Stimulated activated naive CD8-positive, alpha-beta T cell treated with anti-CD3 and anti-CD28 coated beads, Interleukin-15, Interleukin-2, amounts not matched to agents 100 ng/mL and 50 ng/mL, for 24 hours (primary cell): Measurements from ENCODE around the gene LRRC42.
"Not testable (repeated sequence)": the region's sequence is repeated elsewhere in the genome, so short reads cannot be mapped to it uniquely, and the experiment has no call there.

Experiments used
- H3K27ac Mint-ChIP-seq: one replicate; pipeline ENCODE4 v1.8.0; 2021; ENCODE audit warnings: mild to moderate bottlenecking, mixed read lengths
- H3K27me3 Mint-ChIP-seq: one replicate; pipeline ENCODE4 v1.8.0; 2021; ENCODE audit warnings: mixed read lengths
- H3K36me3 Mint-ChIP-seq: one replicate; pipeline ENCODE4 v1.8.0; 2021; ENCODE audit warnings: low read depth, mixed read lengths
- H3K4me1 Mint-ChIP-seq: one replicate; pipeline ENCODE4 v1.8.0; 2021; ENCODE audit warnings: low read depth, mixed read lengths
- H3K4me3 Mint-ChIP-seq: one replicate; pipeline ENCODE4 v1.8.0; 2021; ENCODE audit warnings: mild to moderate bottlenecking, mixed read lengths
- H3K9me3 Mint-ChIP-seq: one replicate; pipeline ENCODE4 v1.8.0; 2021; ENCODE audit warnings: mixed read lengths

The LRRC42 gene

GRCh38 chr1:54002544-54003248, 56.5 kb downstream of the LRRC42 start:
- Mint-ChIP-seq H3K27me3 (no peaks in the 10 kb centered on the region), H3K36me3 (no peaks in the 10 kb centered on the region), H3K4me3 (no peak overlapping the region), H3K27ac (no peak overlapping the region), H3K4me1 (no peaks in the 10 kb centered on the region), H3K9me3 (no peaks in the 10 kb centered on the region)

- H3K27me3 Mint-ChIP-seq, result no peaks in the 10 kb centered on the region
- no peaks in the 10 kb centered on the region for H3K36me3 Mint-ChIP-seq
- no peaks in the 10 kb centered on the region for H3K9me3 Mint-ChIP-seq
- H3K4me1 Mint-ChIP-seq, result no peaks in the 10 kb centered on the region
- H3K4me3 Mint-ChIP-seq, result no peak overlapping the region
- no peak overlapping the region for H3K27ac Mint-ChIP-seq
These were observed 57.1 kb downstream of the LRRC42 start for GRCh38 chr1:54003249-54003646.

DNA sequence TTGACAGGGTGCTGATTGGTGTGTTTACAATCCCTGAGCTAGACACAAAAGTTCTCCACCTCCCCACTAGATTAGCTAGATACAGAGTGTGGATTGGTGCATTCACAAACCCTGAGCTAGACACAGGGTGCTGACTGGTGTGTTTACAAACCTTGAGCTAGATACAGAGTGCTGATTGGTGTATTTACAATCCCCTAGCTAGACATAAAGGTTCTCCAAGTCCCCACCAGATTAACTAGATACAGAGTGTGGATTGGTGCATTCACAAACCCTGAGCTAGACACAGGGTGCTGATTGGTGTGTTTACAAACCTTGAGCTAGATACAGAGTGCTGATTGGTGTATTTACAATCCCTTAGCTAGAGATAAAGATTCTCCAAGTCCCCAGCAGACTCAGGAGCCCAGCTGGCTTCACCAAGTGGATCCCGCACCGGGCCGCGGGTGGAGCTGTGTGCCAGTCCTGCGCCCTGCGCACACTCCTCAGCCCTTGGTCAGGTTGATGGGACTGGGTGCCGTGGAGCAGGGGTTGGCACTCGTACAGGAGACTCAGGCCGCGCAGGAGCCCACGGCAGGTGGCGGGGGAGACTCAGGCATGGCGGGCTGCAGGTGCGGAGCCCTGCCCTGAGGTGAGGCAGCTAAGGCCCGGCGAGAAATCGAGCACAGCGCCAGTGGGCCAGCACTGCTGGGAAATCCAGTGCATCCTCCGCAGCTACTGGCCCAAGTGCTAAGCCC, 57.8 kb downstream of the LRRC42 start:
- not testable (repeated sequence) for H3K4me1 Mint-ChIP-seq, H3K9me3 Mint-ChIP-seq, H3K27me3 Mint-ChIP-seq, H3K27ac Mint-ChIP-seq, H3K4me3 Mint-ChIP-seq, H3K36me3 Mint-ChIP-seq

- no peaks in the 10 kb centered on the region for H3K9me3 Mint-ChIP-seq
- no peak overlapping the region for H3K4me3 Mint-ChIP-seq
- H3K27ac Mint-ChIP-seq, result no peak overlapping the region
- H3K4me1 Mint-ChIP-seq, result no peaks in the 10 kb centered on the region
- H3K36me3 Mint-ChIP-seq, result no peaks in the 10 kb centered on the region
- no peaks in the 10 kb centered on the region for H3K27me3 Mint-ChIP-seq
These were observed 58.4 kb downstream of the LRRC42 start for GRCh38 chr1:54004481-54005049.

DNA sequence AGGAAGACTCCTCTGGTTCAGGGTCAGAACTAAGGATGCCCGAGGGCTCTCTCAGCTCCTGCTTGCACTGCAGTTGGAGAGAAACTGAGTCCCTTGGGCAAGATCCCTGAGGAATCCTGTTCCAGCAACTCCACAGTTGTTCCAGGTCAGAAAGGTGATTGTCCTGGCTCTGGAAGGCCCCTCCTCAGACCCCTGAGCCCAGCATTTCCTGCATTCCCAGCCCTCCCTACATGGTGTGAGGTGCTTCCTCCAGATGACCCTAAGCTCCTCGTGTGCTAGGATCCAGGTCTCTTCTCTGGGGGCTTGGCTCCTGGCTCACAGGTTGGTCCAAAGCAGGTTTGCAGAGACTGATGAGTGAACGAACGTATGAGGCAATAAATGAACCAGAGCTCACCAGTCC, 60.4 kb downstream of the LRRC42 start:
- Mint-ChIP-seq H3K27me3 (no peaks in the 10 kb centered on the region), H3K4me3 (no peak overlapping the region), H3K27ac (no peak overlapping the region), H3K4me1 (no peaks in the 10 kb centered on the region), H3K36me3 (no peaks in the 10 kb centered on the region), H3K9me3 (no peaks in the 10 kb centered on the region)

DNA sequence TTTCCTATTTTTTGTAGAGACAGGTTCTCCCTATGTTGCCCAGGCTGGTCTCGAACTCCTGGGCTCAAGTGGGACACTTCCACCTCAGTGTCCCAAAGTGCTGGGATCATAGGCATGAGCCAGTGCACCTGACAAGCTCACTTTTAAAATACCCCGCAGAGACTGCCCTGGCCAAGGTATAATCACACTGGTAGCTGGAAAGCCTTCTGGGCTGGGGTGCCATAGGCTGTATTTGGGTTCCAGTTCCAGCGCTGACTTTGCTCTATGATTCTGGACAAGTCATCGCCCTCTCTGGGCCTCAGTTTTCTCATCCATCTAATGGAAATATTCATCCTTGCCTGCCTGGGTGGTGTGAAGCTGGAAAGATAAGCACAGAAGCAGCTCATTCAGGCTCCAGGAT, 61.5 kb downstream of the LRRC42 start:
- Mint-ChIP-seq H3K27ac (no peak overlapping the region), H3K9me3 (no peaks in the 10 kb centered on the region), H3K4me1 (no peaks in the 10 kb centered on the region), H3K27me3 (no peaks in the 10 kb centered on the region), H3K36me3 (no peaks in the 10 kb centered on the region), H3K4me3 (no peak overlapping the region)

GRCh38 chr1:54008876-54009275, 62.7 kb downstream of the LRRC42 start:
- Mint-ChIP-seq H3K27ac (no peak overlapping the region), H3K36me3 (no peaks in the 10 kb centered on the region), H3K4me1 (no peaks in the 10 kb centered on the region), H3K9me3 (no peaks in the 10 kb centered on the region), H3K4me3 (no peak overlapping the region), H3K27me3 (no peaks in the 10 kb centered on the region)

DNA sequence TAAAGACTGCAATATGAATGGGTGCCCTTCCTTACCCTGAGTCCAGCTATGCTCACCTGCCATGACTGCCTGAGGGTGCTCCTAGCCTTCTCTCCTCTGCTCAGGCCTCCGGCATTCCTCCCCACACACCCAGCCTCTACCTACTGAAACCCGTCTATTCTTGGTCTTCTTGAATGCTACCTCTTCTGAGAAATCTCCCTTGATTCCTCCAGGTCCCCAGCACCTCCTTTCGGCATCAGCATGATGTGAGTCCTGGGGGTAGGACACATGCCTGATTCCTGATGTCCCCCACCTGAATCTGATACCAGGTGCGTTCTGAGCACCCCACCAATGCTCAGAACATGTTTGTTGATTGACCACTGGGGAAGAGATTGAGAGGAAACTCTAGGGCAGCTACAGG, 63.3 kb downstream of the LRRC42 start:
- no peaks in the 10 kb centered on the region for H3K27me3 Mint-ChIP-seq
- no peaks in the 10 kb centered on the region for H3K4me1 Mint-ChIP-seq
- H3K27ac Mint-ChIP-seq, result no peak overlapping the region
- no peaks in the 10 kb centered on the region for H3K36me3 Mint-ChIP-seq
- H3K9me3 Mint-ChIP-seq, result no peaks in the 10 kb centered on the region
- no peak overlapping the region for H3K4me3 Mint-ChIP-seq

DNA sequence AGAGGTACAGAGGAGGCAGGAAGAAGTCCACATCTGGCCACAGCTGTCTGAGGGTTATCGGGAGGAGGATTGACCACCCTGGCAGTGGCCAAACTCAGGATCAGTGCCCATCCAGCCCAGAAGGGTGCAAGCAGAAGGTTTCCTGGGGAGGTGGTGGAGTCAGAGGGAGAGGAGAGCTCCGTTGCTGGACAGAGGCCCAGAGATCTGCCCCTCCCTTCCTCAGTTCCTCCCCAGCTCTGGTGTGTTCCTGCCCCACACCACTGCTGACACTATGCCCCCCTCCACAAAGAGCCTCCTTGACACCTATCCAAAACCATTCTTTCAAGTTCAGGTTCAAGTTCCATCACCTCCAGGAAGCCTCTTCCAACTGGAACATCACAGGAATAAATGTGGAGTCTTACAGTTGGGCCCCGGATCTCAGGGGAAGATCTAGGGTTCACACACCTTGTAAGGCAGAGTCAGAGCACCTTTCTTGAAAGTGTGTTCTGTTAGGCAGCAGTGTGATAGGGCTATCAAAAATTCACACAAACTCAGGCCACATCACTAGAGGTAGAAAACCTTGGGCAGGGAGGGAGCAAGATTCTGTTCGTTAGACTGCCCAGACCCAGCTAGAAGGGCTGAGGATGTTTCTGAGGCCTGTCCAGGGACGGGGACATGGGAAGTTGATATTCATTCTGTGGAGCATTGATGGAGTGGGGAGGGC, 64.4 kb downstream of the LRRC42 start:
- Mint-ChIP-seq H3K27me3 (no peaks in the 10 kb centered on the region), H3K27ac (no peak overlapping the region), H3K4me1 (no peaks in the 10 kb centered on the region), H3K36me3 (no peaks in the 10 kb centered on the region), H3K4me3 (no peak overlapping the region), H3K9me3 (no peaks in the 10 kb centered on the region)

DNA sequence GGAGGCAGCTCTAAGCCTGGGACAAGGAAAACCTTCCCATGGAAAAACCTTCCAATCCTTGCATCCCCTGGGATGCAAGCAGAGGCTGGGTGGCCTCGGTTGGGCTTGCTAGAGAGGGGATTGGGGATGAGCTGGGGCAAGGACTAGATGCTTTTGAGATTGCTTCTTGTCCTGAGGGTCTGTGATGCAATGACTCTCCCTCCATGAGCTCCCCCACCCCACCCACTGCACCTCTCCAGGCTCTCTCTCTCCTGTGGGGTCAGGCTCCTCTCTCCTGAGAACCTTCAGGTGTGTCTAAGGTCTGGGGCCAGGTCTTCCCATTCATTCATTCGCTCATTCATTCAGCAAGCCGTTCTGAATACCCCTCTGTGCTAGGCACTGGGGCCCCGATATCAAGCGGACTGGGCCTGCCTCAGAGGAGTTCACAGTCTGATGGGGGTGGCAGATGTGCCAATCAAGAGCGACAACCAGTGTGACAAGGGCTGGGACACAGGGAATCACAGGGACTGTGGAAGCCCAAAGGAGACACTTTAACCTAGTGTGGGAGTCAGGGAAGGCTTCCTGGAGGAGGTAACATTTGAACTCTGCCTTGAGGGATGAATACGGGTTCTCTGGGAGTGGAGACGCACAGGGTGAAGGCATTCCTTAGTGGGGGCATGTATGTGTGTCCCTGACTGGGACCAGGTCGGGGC, 65.3 kb downstream of the LRRC42 start:
- Mint-ChIP-seq H3K27me3 (no peaks in the 10 kb centered on the region), H3K9me3 (no peaks in the 10 kb centered on the region), H3K4me3 (no peak overlapping the region), H3K4me1 (no peaks in the 10 kb centered on the region), H3K36me3 (no peaks in the 10 kb centered on the region), H3K27ac (no peak overlapping the region)

GRCh38 chr1:54012008-54012325, 65.8 kb downstream of the LRRC42 start:
- Mint-ChIP-seq H3K27ac (no peak overlapping the region), H3K4me3 (no peak overlapping the region), H3K9me3 (no peaks in the 10 kb centered on the region), H3K36me3 (no peaks in the 10 kb centered on the region), H3K4me1 (no peaks in the 10 kb centered on the region), H3K27me3 (no peaks in the 10 kb centered on the region)

DNA sequence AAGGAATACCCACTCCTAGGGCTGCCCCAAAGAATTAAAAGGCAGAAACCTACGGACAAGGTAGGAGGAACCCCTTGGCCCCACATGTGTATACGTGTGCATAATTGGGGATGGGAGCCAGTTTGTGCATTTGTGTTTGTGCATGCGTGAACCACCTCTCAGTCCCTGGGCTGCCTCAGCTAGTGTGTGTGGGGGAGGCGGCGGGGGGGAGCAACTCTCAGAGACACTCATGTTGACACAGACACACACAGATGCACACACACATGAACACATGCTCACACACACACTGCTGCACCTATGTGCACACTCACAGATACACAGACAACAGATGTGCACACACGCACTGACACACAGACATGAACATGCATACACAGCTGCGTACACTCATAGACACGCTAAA, 66.7 kb downstream of the LRRC42 start:
- no peaks in the 10 kb centered on the region for H3K36me3 Mint-ChIP-seq
- no peaks in the 10 kb centered on the region for H3K9me3 Mint-ChIP-seq
- H3K27me3 Mint-ChIP-seq, result no peaks in the 10 kb centered on the region
- no peak overlapping the region for H3K27ac Mint-ChIP-seq
- H3K4me1 Mint-ChIP-seq, result no peaks in the 10 kb centered on the region
- no peak overlapping the region for H3K4me3 Mint-ChIP-seq

DNA sequence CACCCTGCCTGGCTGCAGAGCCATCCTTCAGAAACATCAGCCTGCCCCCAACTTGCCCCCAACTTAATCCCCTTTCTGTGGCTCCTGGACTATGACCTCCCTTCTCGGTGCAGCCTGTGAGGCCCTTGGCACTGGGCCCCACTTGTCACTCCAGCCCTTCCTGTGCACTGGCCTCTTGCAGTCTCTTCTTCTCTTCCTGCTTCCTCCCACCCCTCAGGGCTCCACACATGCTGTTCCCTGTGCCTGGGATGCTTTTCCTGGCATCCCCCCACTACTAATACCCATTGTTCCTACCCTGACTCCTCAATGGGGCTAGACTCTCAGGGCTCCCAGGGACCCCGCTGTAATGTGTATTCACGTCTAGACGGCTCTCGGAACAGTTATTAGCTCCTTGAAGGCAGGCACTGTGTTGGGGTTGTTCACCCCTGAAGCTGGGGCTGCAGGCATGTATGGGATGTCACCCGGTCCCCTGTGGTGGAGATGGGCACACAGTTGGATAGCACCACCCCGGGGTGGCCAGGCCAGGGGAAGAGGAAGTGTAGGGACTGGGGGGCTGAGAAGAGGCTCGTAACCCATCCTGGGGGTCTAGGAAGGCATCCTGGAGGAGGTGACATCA, 67.4 kb downstream of the LRRC42 start:
- Mint-ChIP-seq H3K27me3 (no peaks in the 10 kb centered on the region), H3K27ac (no peak overlapping the region), H3K4me3 (no peak overlapping the region), H3K9me3 (no peaks in the 10 kb centered on the region), H3K36me3 (no peaks in the 10 kb centered on the region), H3K4me1 (no peaks in the 10 kb centered on the region)

DNA sequence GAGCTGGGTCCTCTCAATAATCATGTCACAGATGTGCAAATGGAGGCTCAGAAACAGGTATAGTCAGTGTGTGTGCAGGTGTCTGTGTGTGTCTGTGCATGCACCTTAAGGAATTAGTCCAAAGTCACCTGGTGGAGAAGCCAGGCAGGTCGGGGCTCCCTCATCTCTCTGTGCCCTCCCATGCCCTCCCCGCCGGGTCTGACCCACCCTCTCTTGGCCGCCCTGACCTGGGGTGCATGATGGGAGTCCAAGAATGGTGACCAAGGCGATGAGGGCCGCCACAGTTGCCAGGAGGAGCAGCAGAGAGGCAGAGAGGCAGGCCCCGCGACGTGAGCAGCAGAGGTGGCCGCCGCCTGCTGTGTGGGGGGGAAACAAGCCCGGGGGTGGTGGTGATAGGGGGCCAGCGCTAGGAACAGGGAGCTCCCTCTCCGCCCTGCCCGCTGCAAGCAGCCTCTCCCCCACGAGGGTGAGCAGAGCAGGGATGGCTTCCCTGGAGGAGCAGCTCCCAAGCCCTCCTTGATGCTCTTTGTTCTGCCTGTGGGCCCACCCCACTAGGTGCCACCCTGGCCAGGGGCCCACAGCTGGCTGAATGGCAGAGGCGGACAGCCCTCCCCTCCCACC, 68.0 kb downstream of the LRRC42 start:
- Mint-ChIP-seq H3K27ac (no peak overlapping the region), H3K4me3 (no peak overlapping the region), H3K9me3 (no peaks in the 10 kb centered on the region), H3K4me1 (no peaks in the 10 kb centered on the region), H3K36me3 (no peaks in the 10 kb centered on the region), H3K27me3 (no peaks in the 10 kb centered on the region)
